ENCODE measurements around the gene RAD51B.
"Not testable (repeated sequence)": the region's sequence is repeated elsewhere in the genome, so short reads cannot be mapped to it uniquely, and the experiment has no call there.

RAD51B gene

GRCh38 chr14:68662392-68662791 is 842.8 kb downstream of the RAD51B start:
- H3K9me3 ChIP-seq, result no peaks in the 10 kb centered on the region
- no peaks in the 10 kb centered on the region; the same call in 1 of the 2 replicates for H3K27me3 ChIP-seq
- no peak overlapping the region for H3K4me3 ChIP-seq (ENCODE audit: low read depth, low read length)
- no peaks in the 10 kb centered on the region for H3K4me1 ChIP-seq
- no peaks in the 10 kb centered on the region for H3K36me3 ChIP-seq
- DNase-seq, result no peak
- no peak for TF ChIP-seq CTCF (IDR thresholded peaks at IDR 0.05; ENCODE audit: low read depth, low read length)

- H3K9me3 ChIP-seq; H3K4me1 ChIP-seq; H3K4me3 ChIP-seq (ENCODE audit: low read depth, low read length); DNase-seq; H3K27me3 ChIP-seq; H3K36me3 ChIP-seq: not testable (repeated sequence)
Observed at GRCh38 chr14:68662826-68663225, 843.2 kb downstream of the RAD51B start.

GRCh38 chr14:68663385-68664076 is 844.0 kb downstream of the RAD51B start:
- H3K4me3 ChIP-seq (ENCODE audit: low read depth, low read length), result no peak overlapping the region
- no peaks in the 10 kb centered on the region for H3K9me3 ChIP-seq
- no peaks in the 10 kb centered on the region for H3K36me3 ChIP-seq
- no peaks in the 10 kb centered on the region for H3K4me1 ChIP-seq
- no peak for DNase-seq
- no peaks in the 10 kb centered on the region; the same call in 1 of the 2 replicates for H3K27me3 ChIP-seq
- TF ChIP-seq CTCF (IDR thresholded peaks at IDR 0.05; ENCODE audit: low read depth, low read length), result no peak

DNA sequence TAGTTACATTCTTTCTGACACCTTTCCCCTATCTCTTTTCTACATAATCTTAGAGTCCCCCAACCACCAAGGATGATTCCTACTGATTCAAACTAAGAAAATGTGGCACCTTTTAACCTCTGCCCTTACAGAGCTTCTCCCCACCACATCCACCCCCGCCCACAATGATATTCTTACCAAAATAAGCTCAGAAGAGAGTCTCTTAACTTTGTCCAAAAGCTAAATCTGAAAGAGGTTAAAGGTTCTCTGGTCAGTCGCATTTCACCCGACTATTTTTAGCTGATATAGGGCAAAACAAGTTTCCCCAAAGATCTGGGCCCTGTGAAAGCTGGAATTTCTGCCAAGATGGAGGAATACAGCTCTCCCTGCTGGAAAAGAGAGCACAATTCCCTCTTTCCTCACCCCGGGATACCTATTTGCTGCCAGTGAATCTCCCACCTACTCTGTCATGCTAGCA is 844.7 kb downstream of the RAD51B start:
- DNase-seq, result no peak
- no peak for TF ChIP-seq CTCF (IDR thresholded peaks at IDR 0.05; ENCODE audit: low read depth, low read length)
- no peaks in the 10 kb centered on the region for H3K9me3 ChIP-seq
- no peaks in the 10 kb centered on the region for H3K4me1 ChIP-seq
- H3K27me3 ChIP-seq, result no peaks in the 10 kb centered on the region; the same call in 1 of the 2 replicates
- H3K36me3 ChIP-seq, result no peaks in the 10 kb centered on the region
- no peak overlapping the region for H3K4me3 ChIP-seq (ENCODE audit: low read depth, low read length)

GRCh38 chr14:68665131-68665530 is 845.6 kb downstream of the RAD51B start:
- no peak for TF ChIP-seq CTCF (IDR thresholded peaks at IDR 0.05; ENCODE audit: low read depth, low read length)
- H3K4me3 ChIP-seq (ENCODE audit: low read depth, low read length), result no peak overlapping the region
- no peaks in the 10 kb centered on the region for H3K36me3 ChIP-seq
- H3K9me3 ChIP-seq, result no peaks in the 10 kb centered on the region
- no peaks in the 10 kb centered on the region; the same call in 1 of the 2 replicates for H3K27me3 ChIP-seq
- DNase-seq, result no peak
- no peaks in the 10 kb centered on the region for H3K4me1 ChIP-seq

- Histone ChIP-seq H3K27me3 (no peaks in the 10 kb centered on the region), H3K9me3 (no peaks in the 10 kb centered on the region), H3K4me3 (ENCODE audit: low read depth, low read length) (no peak overlapping the region), H3K36me3 (no peaks in the 10 kb centered on the region), H3K4me1 (no peaks in the 10 kb centered on the region)
- no peak for DNase-seq
- TF ChIP-seq CTCF (IDR thresholded peaks at IDR 0.05; ENCODE audit: low read depth, low read length), result no peak
Observed at GRCh38 chr14:68665792-68666204, 846.2 kb downstream of the RAD51B start.

All from BE2C (cell line).